ENCODE results near the gene TLL1. TPM values are rescaled to one million over a fixed set of nuclear protein-coding genes. Genes with fewer than 3 reads are reported as not detected.

The TLL1 gene
- total and polyA plus RNA-seq, 4 donors = 0.04 to 0.25 (median 0.05) TPM; not detected in 1

DNA sequence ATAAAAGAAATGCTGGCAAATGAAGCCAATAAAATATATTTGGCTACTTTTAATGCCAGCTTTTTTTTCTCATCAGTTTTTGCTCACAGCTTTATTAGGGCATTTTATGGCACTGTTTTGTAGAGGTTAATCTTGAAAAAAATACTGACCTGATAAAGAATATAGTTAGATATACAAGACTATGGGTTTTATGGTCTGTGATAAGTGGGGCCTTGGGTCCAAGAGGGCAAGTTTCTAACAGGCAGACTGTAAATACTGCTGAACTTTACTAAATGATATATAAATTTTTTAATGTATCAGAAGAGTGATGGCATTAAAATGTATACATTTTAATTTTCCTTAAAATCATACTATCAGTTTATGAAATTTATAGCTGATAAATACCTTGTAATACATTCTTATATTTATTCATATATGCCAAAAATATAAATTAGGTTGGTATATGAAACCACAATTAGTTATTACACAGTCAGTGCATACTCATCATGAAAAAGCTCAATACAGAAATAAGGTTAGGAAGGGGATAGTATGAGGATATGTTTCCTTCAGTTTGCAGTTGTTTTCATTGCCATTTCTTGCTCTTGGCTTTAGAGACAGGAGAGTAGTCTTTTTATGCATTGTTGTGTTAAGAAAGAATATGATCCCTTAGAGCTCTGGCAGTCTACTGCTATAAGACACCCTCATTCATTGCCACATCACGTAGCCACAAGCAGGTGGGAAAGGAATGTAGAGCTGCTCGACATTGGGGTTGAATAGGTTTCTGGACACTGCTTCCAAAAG is 146.6 kb downstream of the TLL1 start:
- Histone ChIP-seq H3K4me3 (ENCODE audit: low read depth in 1 of 3, low read length in 3 of 3) (no peak overlapping the region), H3K27me3 (ENCODE audit: control insufficient read depth in 4 of 4, insufficient read depth in 4 of 4, low read length in 3 of 4) (no peaks in the 10 kb centered on the region), H3K4me1 (ENCODE audit: control insufficient read depth in 4 of 4, insufficient read depth in 4 of 4, low read length in 3 of 4) (no peaks in the 10 kb centered on the region), H3K36me3 (ENCODE audit: control insufficient read depth in 4 of 4, insufficient read depth in 3 of 4, low read depth in 1 of 4, low read length in 3 of 4) (no peaks in the 10 kb centered on the region), H3K27ac (ENCODE audit: low read depth in 1 of 2, low read length in 2 of 2) (no peak overlapping the region), H3K9ac (ENCODE audit: low read depth in 1 of 2, low read length in 2 of 2) (no peak overlapping the region), H3K9me3 (ENCODE audit: control insufficient read depth in 4 of 4, low read length in 3 of 4) (no peaks in the 10 kb centered on the region)
- TF ChIP-seq FOXA2 (IDR thresholded peaks at IDR 0.05) (no peak), NR2F2 (IDR thresholded peaks at IDR 0.05) (no peak), GABPA (IDR thresholded peaks at IDR 0.05 in 1 of 2, conservative IDR thresholded peaks at IDR 0.05 in 1 of 2) (no peak), SP1 (IDR thresholded peaks at IDR 0.05) (no peak), YY1 (IDR thresholded peaks at IDR 0.05) (no peak), RAD21 (IDR thresholded peaks at IDR 0.05) (no peak), FOXA1 (IDR thresholded peaks at IDR 0.05) (no peak)
- TF ChIP-seq, protein P1, sequence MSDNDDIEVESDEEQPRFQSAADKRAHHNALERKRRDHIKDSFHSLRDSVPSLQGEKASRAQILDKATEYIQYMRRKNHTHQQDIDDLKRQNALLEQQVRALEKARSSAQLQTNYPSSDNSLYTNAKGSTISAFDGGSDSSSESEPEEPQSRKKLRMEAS (IDR thresholded peaks at IDR 0.05) = no peak
- TF ChIP-seq, protein P2, sequence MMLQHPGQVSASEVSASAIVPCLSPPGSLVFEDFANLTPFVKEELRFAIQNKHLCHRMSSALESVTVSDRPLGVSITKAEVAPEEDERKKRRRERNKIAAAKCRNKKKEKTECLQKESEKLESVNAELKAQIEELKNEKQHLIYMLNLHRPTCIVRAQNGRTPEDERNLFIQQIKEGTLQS (IDR thresholded peaks at IDR 0.05) = no peak
- DNase-seq (ENCODE audit: low spot score) = no peak
- WGBS = 73% methylated on average over 2 of the region's 2 CpGs

DNA sequence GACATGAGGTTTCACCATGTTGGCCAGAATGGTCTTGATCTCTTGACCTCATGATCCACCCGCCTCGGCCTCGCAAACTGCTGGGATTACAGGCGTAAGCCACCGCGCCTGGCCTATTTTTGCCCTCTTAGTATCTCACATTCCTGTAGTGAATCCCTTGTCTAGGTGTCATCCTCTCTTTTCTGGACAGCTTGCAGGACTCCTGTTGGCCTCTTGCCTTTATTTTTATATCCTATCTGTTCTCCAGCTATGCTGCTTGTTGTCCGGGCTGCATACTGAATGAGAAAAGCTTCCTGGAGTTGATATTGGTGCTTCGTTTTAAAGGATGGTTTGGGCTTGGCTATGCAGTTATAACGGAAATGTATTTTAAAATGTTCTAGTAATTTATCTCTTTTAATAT is 148.6 kb downstream of the TLL1 start:
- TF ChIP-seq FOXA1 (IDR thresholded peaks at IDR 0.05) (no peak), HNF4G (IDR thresholded peaks at IDR 0.05) (no peak), JUND (IDR thresholded peaks at IDR 0.05) (no peak), NR2F2 (IDR thresholded peaks at IDR 0.05) (no peak), FOXA2 (IDR thresholded peaks at IDR 0.05) (no peak), GABPA (IDR thresholded peaks at IDR 0.05 in 1 of 2, conservative IDR thresholded peaks at IDR 0.05 in 1 of 2) (no peak), RAD21 (IDR thresholded peaks at IDR 0.05) (no peak), TAF1 (conservative IDR thresholded peaks at IDR 0.05) (no peak), HNF4A (conservative IDR thresholded peaks at IDR 0.05) (no peak), YY1 (IDR thresholded peaks at IDR 0.05) (no peak), EGR1 (IDR thresholded peaks at IDR 0.05; ENCODE audit: low read depth in 2 of 2) (no peak), SP1 (IDR thresholded peaks at IDR 0.05) (no peak), RXRA (IDR thresholded peaks at IDR 0.05) (no peak)
- TF ChIP-seq, protein P3, sequence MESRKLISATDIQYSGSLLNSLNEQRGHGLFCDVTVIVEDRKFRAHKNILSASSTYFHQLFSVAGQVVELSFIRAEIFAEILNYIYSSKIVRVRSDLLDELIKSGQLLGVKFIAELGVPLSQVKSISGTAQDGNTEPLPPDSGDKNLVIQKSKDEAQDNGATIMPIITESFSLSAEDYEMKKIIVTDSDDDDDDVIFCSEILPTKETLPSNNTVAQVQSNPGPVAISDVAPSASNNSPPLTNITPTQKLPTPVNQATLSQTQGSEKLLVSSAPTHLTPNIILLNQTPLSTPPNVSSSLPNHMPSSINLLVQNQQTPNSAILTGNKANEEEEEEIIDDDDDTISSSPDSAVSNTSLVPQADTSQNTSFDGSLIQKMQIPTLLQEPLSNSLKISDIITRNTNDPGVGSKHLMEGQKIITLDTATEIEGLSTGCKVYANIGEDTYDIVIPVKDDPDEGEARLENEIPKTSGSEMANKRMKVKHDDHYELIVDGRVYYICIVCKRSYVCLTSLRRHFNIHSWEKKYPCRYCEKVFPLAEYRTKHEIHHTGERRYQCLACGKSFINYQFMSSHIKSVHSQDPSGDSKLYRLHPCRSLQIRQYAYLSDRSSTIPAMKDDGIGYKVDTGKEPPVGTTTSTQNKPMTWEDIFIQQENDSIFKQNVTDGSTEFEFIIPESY (IDR thresholded peaks at IDR 0.05) = no peak
- TF ChIP-seq, protein P2 (IDR thresholded peaks at IDR 0.05) = no peak
- TF ChIP-seq, protein P1 (IDR thresholded peaks at IDR 0.05) = no peak
- TF ChIP-seq, protein P4, sequence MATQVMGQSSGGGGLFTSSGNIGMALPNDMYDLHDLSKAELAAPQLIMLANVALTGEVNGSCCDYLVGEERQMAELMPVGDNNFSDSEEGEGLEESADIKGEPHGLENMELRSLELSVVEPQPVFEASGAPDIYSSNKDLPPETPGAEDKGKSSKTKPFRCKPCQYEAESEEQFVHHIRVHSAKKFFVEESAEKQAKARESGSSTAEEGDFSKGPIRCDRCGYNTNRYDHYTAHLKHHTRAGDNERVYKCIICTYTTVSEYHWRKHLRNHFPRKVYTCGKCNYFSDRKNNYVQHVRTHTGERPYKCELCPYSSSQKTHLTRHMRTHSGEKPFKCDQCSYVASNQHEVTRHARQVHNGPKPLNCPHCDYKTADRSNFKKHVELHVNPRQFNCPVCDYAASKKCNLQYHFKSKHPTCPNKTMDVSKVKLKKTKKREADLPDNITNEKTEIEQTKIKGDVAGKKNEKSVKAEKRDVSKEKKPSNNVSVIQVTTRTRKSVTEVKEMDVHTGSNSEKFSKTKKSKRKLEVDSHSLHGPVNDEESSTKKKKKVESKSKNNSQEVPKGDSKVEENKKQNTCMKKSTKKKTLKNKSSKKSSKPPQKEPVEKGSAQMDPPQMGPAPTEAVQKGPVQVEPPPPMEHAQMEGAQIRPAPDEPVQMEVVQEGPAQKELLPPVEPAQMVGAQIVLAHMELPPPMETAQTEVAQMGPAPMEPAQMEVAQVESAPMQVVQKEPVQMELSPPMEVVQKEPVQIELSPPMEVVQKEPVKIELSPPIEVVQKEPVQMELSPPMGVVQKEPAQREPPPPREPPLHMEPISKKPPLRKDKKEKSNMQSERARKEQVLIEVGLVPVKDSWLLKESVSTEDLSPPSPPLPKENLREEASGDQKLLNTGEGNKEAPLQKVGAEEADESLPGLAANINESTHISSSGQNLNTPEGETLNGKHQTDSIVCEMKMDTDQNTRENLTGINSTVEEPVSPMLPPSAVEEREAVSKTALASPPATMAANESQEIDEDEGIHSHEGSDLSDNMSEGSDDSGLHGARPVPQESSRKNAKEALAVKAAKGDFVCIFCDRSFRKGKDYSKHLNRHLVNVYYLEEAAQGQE (IDR thresholded peaks at IDR 0.05) = no peak
- TF ChIP-seq, protein P5, sequence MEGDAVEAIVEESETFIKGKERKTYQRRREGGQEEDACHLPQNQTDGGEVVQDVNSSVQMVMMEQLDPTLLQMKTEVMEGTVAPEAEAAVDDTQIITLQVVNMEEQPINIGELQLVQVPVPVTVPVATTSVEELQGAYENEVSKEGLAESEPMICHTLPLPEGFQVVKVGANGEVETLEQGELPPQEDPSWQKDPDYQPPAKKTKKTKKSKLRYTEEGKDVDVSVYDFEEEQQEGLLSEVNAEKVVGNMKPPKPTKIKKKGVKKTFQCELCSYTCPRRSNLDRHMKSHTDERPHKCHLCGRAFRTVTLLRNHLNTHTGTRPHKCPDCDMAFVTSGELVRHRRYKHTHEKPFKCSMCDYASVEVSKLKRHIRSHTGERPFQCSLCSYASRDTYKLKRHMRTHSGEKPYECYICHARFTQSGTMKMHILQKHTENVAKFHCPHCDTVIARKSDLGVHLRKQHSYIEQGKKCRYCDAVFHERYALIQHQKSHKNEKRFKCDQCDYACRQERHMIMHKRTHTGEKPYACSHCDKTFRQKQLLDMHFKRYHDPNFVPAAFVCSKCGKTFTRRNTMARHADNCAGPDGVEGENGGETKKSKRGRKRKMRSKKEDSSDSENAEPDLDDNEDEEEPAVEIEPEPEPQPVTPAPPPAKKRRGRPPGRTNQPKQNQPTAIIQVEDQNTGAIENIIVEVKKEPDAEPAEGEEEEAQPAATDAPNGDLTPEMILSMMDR (IDR thresholded peaks at IDR 0.05; ENCODE audit: low read depth, low read length, missing input control) = no peak
- no peak overlapping the region for H3K9ac ChIP-seq (ENCODE audit: low read depth in 1 of 2, low read length in 2 of 2)
- WGBS = 89% methylated on average over 9 of the region's 9 CpGs
- no peak overlapping the region for H3K4me3 ChIP-seq (ENCODE audit: low read depth in 1 of 3, low read length in 3 of 3)
- DNase-seq (ENCODE audit: low spot score) = no peak
- no peaks in the 10 kb centered on the region for H3K27me3 ChIP-seq (ENCODE audit: control insufficient read depth in 4 of 4, insufficient read depth in 4 of 4, low read length in 3 of 4)
- H3K27ac ChIP-seq (ENCODE audit: low read depth in 1 of 2, low read length in 2 of 2) = no peak overlapping the region
- H3K9me3 ChIP-seq (ENCODE audit: control insufficient read depth in 4 of 4, low read length in 3 of 4) = no peaks in the 10 kb centered on the region
- H3K4me1 ChIP-seq (ENCODE audit: control insufficient read depth in 4 of 4, insufficient read depth in 4 of 4, low read length in 3 of 4) = no peaks in the 10 kb centered on the region
- H3K36me3 ChIP-seq (ENCODE audit: control insufficient read depth in 4 of 4, insufficient read depth in 3 of 4, low read depth in 1 of 4, low read length in 3 of 4) = no peaks in the 10 kb centered on the region
